Mesodermal cell (in vitro differentiated cells): ENCODE results near the gene CLDN22.

Source experiments
- H3K27ac ChIP-seq: 2 replicates; pipeline ENCODE4 v1.7.0; 2013; ENCODE audit warnings: mild to moderate bottlenecking, low read depth, low read length, moderate library complexity; ENCODE audit not compliant: severe bottlenecking
- H3K36me3 ChIP-seq: 2 replicates; pipeline ENCODE4 v1.7.1; 2013; ENCODE audit warnings: mild to moderate bottlenecking, low read length, moderate library complexity; ENCODE audit not compliant: control insufficient read depth, insufficient read depth
- H3K4me1 ChIP-seq: one replicate; pipeline ENCODE4 v1.7.1; 2013; ENCODE audit warnings: mild to moderate bottlenecking, low read length; ENCODE audit not compliant: insufficient read depth, control insufficient read depth, poor library complexity, severe bottlenecking
- H3K4me3 ChIP-seq: 2 replicates; pipeline ENCODE4 v1.7.0; 2013; ENCODE audit warnings: low read length, control low read depth, mild to moderate bottlenecking; ENCODE audit not compliant: insufficient read depth, poor library complexity, severe bottlenecking; ENCODE audit errors: extremely low read depth
- H3K9me3 ChIP-seq: 2 replicates; pipeline ENCODE4 v1.7.1; 2013; ENCODE audit warnings: mild to moderate bottlenecking, low read length, moderate library complexity; ENCODE audit not compliant: control insufficient read depth
- WGBS, 2 experiments: methylation state at CpG; one replicate each; pipeline ENCODE4 v1.1.5; 2013; ENCODE audit warnings: missing lambda C conversion rate in 2 of 2; ENCODE audit not compliant: insufficient coverage in 2 of 2; 5-methylcytosine and 5-hydroxymethylcytosine counted together

Gene CLDN22

DNA sequence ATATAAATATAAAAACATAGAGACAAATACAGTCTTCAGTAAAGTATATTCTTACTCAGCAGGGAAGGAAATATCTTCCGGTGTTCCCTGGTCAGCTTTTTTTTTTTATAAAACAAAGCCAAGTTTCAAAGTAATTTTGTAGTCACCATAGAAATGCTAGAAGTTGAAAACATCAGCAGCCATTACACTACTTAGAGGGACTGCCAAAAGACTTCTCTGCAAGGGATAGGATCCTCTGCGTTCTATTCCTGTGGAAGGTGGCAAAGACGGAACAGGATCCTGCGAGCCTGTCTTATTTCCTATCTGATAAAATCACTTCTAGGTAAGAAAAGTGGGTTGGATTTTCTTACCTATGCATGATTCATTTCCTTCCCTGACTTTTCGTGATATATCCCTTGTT is 19.4 kb downstream of the CLDN22 start:
- Histone ChIP-seq H3K9me3 (no peaks in the 10 kb centered on the region), H3K36me3 (peaks cover 63% of the 10 kb centered on the region), H3K4me3 (no peak overlapping the region), H3K4me1 (peaks cover 4% of the 10 kb centered on the region), H3K27ac (no peak overlapping the region)
- WGBS, 2 experiments = 100% methylated on average over 2 of the region's 5 CpGs; no CpG with 5 or more reads in 1 of the 2 experiments

DNA sequence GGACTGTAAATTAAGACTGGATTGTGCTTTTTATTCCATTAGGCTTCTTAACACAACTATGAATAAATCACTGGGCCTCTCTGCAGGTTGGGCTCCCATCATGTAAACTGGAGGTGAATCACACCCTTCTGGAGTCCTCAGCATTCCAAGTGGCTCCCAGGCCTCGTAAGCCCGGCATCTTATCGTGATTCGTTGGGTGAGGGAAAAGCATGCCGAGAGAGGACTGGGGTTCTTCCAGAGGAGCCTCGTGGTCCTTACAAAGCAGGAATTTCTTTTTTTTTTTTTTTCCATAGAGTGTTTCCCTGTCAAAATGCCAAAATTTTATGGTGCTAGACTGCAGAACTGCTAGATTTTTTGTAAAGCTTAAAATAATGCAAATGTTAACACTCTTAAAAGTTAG is 20.0 kb downstream of the CLDN22 start:
- Histone ChIP-seq H3K36me3 (peaks cover 67% of the 10 kb centered on the region), H3K9me3 (no peaks in the 10 kb centered on the region), H3K27ac (no peak overlapping the region), H3K4me3 (no peak overlapping the region), H3K4me1 (peaks cover 9% of the 10 kb centered on the region)
- 87 to 92% methylated on average over 6 of the region's 6 CpGs for whole genome bisulfite sequencing, 2 experiments

DNA sequence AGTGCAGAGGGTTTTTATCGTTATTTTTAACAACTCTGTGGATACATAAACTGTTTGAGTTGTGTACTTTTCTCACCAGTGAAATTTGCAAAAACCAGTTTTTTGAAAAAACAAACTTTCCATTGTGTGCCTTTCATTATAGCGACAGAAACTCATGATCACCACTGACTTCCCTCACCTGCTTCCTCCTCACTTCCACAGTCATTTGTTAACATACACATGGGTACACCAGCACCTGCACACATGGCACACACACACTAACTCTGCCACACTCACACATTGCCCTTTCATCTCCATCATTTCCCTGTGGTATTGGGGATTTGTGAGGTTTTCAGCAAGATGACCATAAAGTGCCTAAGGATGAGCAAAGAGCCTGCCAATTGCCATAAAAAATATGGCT is 20.6 kb downstream of the CLDN22 start:
- Histone ChIP-seq H3K27ac (no peak overlapping the region), H3K4me3 (no peak overlapping the region), H3K9me3 (no peaks in the 10 kb centered on the region), H3K36me3 (peaks cover 67% of the 10 kb centered on the region), H3K4me1 (peaks cover 14% of the 10 kb centered on the region)
- WGBS, 2 experiments = 88% methylated on average over 1 of the region's 2 CpGs; no CpG with 5 or more reads in 1 of the 2 experiments

DNA sequence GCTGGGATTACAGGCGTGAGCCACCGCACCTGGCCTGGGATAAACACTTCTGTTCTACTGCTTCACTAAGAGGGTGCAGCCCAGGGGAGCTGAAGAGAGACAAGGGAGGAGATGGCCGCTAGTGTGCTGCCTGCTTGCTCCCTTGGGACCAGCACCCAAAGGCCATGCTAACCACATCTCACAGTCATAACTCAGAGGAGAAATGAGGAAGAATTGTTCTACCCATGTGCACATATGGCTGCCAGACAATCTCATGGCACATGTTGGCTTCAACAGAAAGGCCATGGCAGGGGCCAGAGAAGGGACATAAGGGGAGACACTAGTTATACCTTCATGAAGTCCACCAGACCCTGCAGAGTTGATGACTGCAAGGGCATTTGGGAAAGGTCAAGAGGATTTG is 22.4 kb downstream of the CLDN22 start:
- 100% methylated on average over 2 of the region's 3 CpGs; no CpG with 5 or more reads in 1 of the 2 experiments for WGBS, 2 experiments
- H3K27ac ChIP-seq = no peak overlapping the region
- H3K9me3 ChIP-seq = no peaks in the 10 kb centered on the region
- H3K4me1 ChIP-seq = peaks cover 14% of the 10 kb centered on the region
- peaks cover 61% of the 10 kb centered on the region for H3K36me3 ChIP-seq
- no peak overlapping the region for H3K4me3 ChIP-seq

DNA sequence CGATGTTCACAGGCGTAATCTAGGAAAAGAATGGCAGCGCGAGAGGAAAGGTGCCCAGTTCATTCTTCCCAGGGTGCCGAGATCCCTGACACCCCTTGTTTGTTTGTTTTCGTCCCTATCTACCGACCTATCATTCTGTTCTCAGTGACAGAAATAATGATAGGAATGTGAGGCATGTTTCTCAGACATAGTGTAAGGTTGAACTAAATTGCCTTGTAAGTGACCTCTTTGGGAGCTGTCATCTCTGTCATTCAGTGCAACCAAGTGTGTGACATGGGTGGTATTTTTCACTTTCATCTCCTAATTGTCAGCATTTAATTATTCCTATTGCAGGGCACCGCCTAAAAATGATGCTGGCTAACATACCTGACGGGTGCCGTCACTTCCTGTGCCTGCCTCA is 24.4 kb downstream of the CLDN22 start:
- Histone ChIP-seq H3K4me3 (no peak overlapping the region), H3K27ac (peak overlapping the region; percentile 51), H3K4me1 (peaks cover 14% of the 10 kb centered on the region), H3K9me3 (no peaks in the 10 kb centered on the region), H3K36me3 (peaks cover 68% of the 10 kb centered on the region)
- 96 to 98% methylated on average over 6 to 8 of the region's 10 CpGs for whole genome bisulfite sequencing, 2 experiments

DNA sequence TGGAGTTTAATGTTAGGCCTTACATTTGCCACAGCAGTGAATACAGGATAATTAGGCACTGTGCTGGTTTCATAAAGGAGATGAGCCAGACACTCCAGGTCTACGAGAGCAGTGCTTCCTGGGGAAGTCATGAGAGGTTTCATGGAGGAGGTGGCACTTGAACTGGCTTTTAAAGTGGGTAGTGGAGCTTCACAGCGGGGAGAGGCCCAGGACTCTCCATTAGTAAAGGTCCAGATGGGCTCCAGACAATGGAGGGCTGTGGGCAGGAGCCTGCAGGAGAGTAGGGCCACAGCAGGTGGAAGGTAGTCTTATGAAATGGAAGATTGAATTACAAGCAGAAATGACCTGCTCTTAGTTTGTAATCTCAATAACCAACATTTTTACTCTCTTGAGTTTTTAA is 29.0 kb downstream of the CLDN22 start:
- Histone ChIP-seq H3K27ac (no peak overlapping the region), H3K9me3 (no peaks in the 10 kb centered on the region), H3K36me3 (peaks cover 83% of the 10 kb centered on the region), H3K4me1 (peaks cover 12% of the 10 kb centered on the region), H3K4me3 (no peak overlapping the region)
- 94 to 100% methylated on average over 1 to 2 of the region's 2 CpGs for WGBS, 2 experiments

DNA sequence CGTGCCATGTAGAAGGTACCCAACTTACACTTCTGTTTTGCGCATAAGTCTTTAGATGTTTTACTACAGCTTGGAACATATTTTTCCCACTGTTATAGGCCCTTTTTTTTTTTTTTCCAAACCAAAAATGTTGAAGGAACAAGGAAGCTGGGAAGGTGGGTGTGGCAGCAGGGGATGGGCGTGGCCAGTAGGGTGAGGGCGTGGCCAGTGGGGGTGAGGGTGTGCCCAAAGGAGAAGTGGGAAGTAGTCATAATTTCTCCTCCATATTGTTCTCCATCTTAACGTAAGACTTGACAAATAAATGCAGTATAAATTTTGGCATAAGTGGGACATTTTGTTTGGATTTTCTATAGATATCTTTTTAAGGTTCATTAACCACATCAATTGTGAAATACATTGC is 30.4 kb downstream of the CLDN22 start:
- Histone ChIP-seq H3K36me3 (peaks cover 82% of the 10 kb centered on the region), H3K27ac (no peak overlapping the region), H3K4me1 (peaks cover under 1% of the 10 kb centered on the region), H3K9me3 (no peaks in the 10 kb centered on the region), H3K4me3 (no peak overlapping the region)
- 80 to 100% methylated on average over 1 of the region's 5 CpGs for WGBS, 2 experiments

DNA sequence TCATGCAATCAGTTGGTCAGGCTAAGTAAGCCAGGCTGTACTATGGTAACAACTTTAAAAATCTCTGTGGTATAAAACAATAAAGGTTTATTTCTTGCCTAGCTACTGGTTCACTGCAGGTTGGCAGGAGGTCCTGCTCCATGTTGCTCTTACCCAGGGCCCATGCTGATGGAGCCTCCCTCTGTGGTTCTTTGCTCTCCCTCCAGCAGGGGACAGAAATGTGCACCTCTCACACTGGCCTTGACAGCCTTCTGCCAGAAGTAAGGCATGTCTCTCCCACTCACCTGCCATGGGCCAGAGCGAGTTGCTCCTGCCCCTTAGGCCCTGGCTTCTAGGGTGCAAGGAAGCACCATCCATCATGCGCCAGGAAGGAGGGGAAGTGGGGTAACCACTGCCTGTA is 31.1 kb downstream of the CLDN22 start:
- Histone ChIP-seq H3K36me3 (peaks cover 82% of the 10 kb centered on the region), H3K4me1 (no peaks in the 10 kb centered on the region), H3K4me3 (no peak overlapping the region), H3K27ac (no peak overlapping the region), H3K9me3 (no peaks in the 10 kb centered on the region)
- 89 to 100% methylated on average over 1 to 2 of the region's 2 CpGs for WGBS, 2 experiments

DNA sequence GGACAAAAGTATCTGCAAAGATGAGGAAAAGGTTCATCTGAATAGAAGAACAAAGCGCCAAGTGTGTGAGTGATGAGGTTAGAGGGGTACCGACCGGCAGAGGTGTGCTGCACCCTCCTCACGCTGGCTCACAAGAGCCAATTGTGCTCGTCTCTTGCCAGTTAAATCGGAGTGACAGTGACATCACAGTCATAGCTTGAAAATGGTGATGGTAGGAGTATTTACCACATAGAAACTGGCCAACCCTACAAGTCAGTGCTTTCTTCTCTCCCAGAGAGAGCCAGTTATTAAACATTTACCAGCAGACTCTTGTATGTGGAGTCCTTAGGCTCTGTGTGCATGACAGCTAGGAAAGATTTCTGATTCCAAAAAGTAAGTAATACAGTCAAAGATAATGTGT is 32.4 kb downstream of the CLDN22 start:
- H3K4me1 ChIP-seq = no peaks in the 10 kb centered on the region
- peaks cover 87% of the 10 kb centered on the region for H3K36me3 ChIP-seq
- H3K9me3 ChIP-seq = no peaks in the 10 kb centered on the region
- no peak overlapping the region for H3K4me3 ChIP-seq
- 96 to 97% methylated on average over 3 to 4 of the region's 6 CpGs for WGBS, 2 experiments
- H3K27ac ChIP-seq = no peak overlapping the region

DNA sequence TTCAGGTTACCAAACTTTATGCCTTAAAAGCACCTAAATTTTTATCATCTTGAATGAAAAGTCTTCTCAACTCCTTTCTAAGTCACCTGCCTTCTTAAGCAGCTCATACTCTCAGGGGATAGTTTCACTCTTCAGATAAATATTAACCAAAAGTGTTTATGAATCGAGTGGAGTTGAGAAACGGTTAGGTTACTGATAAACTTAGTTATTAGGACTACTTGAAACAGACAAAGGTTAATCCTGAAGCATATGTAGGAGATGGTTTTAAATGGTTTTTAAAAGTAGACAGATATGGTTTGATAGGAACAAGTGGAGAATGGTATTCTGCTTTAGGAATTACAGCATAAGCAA is 32.8 kb downstream of the CLDN22 start:
- H3K36me3 ChIP-seq = peaks cover 87% of the 10 kb centered on the region
- no peaks in the 10 kb centered on the region for H3K4me1 ChIP-seq
- WGBS, 2 experiments = 93% methylated on average over 2 of the region's 2 CpGs; no CpG with 5 or more reads in 1 of the 2 experiments

DNA sequence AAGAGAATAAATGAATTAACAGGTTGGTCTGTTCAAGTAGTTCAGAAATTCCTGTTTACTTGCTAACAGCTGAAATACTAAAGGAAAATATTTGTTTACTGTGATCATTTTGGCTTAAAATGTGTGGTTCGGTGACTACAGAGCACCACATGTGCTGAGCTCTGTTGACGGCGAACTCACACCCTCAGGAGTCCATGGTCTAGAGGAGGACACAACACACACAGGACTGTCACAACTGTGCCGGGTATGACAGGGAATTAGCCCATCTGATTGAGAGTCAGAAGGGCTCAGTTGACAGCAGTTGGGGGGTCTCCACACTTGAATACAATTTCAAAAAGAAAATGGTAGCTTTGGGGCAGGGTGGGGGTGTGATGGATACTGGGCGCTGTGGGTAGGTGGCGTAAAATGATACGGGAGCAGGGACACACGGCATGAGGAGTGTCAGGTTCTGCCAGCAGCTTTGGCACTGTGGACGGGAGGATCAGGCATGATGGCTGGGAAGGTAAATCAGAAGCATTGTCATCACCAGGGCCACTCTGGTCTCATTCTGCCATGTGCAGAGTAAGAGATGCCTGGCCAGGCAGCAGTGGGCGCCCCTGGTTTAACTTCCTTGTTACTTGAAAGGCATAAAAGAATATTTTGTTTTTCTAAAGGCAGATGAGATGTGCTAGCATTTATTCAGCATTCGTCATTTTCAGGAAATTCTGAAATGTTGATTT is 33.3 kb downstream of the CLDN22 start:
- WGBS, 2 experiments = 93 to 95% methylated on average over 10 of the region's 11 CpGs
- Histone ChIP-seq H3K36me3 (peaks cover 82% of the 10 kb centered on the region), H3K9me3 (no peaks in the 10 kb centered on the region), H3K4me1 (no peaks in the 10 kb centered on the region), H3K4me3 (no peak overlapping the region), H3K27ac (no peak overlapping the region)

More for the DNA sequence above, 32.8 kb downstream of the CLDN22 start:
- Histone ChIP-seq H3K27ac (no peak overlapping the region), H3K9me3 (no peaks in the 10 kb centered on the region), H3K4me3 (no peak overlapping the region)
